Hypothalamus (tissue), 51 donors: Measurements from ENCODE around the gene MALRD1.

Source experiments
- DNase-seq, 51 donors: peaks; one replicate each; lab custom pipeline; 2025; lab: John Stamatoyannopoulos, UW

Gene MALRD1

GRCh38 chr10:19212590-19212989, 164.0 kb downstream of the MALRD1 start:
- DNase-seq = no peak

GRCh38 chr10:19221216-19221615, 172.6 kb downstream of the MALRD1 start:
- no peak for DNase-seq

GRCh38 chr10:19226025-19226424, 177.4 kb downstream of the MALRD1 start:
- no peak for DNase-seq

- no peak for DNase-seq
Observed at GRCh38 chr10:19231034-19231433, 182.4 kb downstream of the MALRD1 start.

- no peak for DNase-seq
Observed at GRCh38 chr10:19245889-19246752, 197.5 kb downstream of the MALRD1 start.

- no peak for DNase-seq
Observed at GRCh38 chr10:19247843-19248242, 199.2 kb downstream of the MALRD1 start.

GRCh38 chr10:19250546-19250945, 201.9 kb downstream of the MALRD1 start:
- no peak for DNase-seq

- DNase-seq = no peak
Observed at GRCh38 chr10:19252531-19252930, 203.9 kb downstream of the MALRD1 start.

- DNase-seq = no peak
Observed at GRCh38 chr10:19256331-19256730, 207.7 kb downstream of the MALRD1 start.

- no peak for DNase-seq
Observed at GRCh38 chr10:19263262-19263661, 214.7 kb downstream of the MALRD1 start.

- no peak for DNase-seq
Observed at GRCh38 chr10:19283285-19283684, 234.7 kb downstream of the MALRD1 start.

- DNase-seq = no peak
Observed at GRCh38 chr10:19283786-19284185, 235.2 kb downstream of the MALRD1 start.

GRCh38 chr10:19290770-19291169, 242.2 kb downstream of the MALRD1 start:
- DNase-seq = no peak

GRCh38 chr10:19294233-19294632, 245.6 kb downstream of the MALRD1 start:
- DNase-seq = no peak

- no peak for DNase-seq
Observed at GRCh38 chr10:19299645-19300044, 251.0 kb downstream of the MALRD1 start.

- DNase-seq = peak in 1 of 51 donors; percentile 1
Observed at GRCh38 chr10:19302117-19302516, 253.5 kb downstream of the MALRD1 start.

GRCh38 chr10:19310066-19310465, 261.5 kb downstream of the MALRD1 start:
- DNase-seq = no peak

GRCh38 chr10:19316204-19316870, 267.7 kb downstream of the MALRD1 start:
- no peak for DNase-seq

GRCh38 chr10:19317952-19318351, 269.4 kb downstream of the MALRD1 start:
- DNase-seq = no peak

GRCh38 chr10:19325581-19325980, 277.0 kb downstream of the MALRD1 start:
- no peak for DNase-seq

- no peak for DNase-seq
Observed at GRCh38 chr10:19328582-19328981, 280.0 kb downstream of the MALRD1 start.

- no peak for DNase-seq
Observed at GRCh38 chr10:19329475-19329874, 280.9 kb downstream of the MALRD1 start.
